ENCODE data around the gene TPCN2. TPM values are rescaled to one million over a fixed set of nuclear protein-coding genes. Genes with fewer than 3 reads are reported as not detected.

The TPCN2 gene
- total RNA-seq, 2 experiments from 2014 or later: 16.0 to 17.0 TPM

GRCh38 chr11:69140635-69141034 is 91.9 kb downstream of the TPCN2 start:
- Mint-ChIP-seq H3K4me3 (no peak overlapping the region), H3K4me1 (ENCODE audit: low read depth) (peaks cover 17% of the 10 kb centered on the region), H3K27ac (no peak overlapping the region), H3K27me3 (no peaks in the 10 kb centered on the region), H3K9me3 (peaks cover 6% of the 10 kb centered on the region), H3K36me3 (ENCODE audit: low read depth) (peaks cover 6% of the 10 kb centered on the region)
- no peak for DNase-seq
- ChIA-PET POLR2A (interaction anchor here (0.5 kb wide), 1 partner anchor 350 kb away, joined by 3 read pairs; no protein-coding TSS in a partner anchor), CTCF (interaction anchor here (0.7 kb wide), 1 partner anchor 11 kb away, joined by 3 read pairs; no protein-coding TSS in a partner anchor)
- intact Hi-C loops (cut with micrococcal nuclease): no loop called here
- ATAC-seq: no peak
- no peak for TF ChIP-seq CTCF (IDR thresholded peaks at IDR 0.05)

DNA sequence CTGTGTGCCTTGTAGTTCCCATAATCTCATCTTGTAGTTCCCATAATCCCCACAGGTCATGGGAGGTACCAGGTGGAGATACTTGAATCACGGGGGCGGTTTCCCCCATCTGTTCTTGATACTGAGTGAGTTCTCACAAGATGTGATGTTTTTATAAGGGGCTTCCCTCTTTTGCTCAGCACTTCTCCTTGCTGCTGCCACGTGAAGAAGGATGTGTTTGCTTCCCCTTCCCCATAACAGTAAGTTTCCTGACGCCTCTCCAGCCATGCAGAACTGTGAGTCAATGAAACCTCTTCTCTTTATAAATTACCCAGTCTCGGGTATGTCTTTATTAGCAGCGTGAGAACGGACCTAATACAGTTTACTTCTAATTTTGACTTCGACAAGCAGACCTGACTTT is 93.0 kb downstream of the TPCN2 start:
- ChIA-PET POLR2A (no interaction called here), CTCF (no interaction called here)
- Mint-ChIP-seq H3K4me1 (ENCODE audit: low read depth) (peaks cover 11% of the 10 kb centered on the region), H3K27me3 (no peaks in the 10 kb centered on the region), H3K9me3 (peaks cover 17% of the 10 kb centered on the region), H3K27ac (no peak overlapping the region), H3K36me3 (ENCODE audit: low read depth) (no peaks in the 10 kb centered on the region), H3K4me3 (no peak overlapping the region)
- intact Hi-C loops (cut with micrococcal nuclease): no loop called here
- no peak for ATAC-seq
- TF ChIP-seq CTCF (IDR thresholded peaks at IDR 0.05): no peak
- DNase-seq: no peak

- no peak for TF ChIP-seq CTCF (IDR thresholded peaks at IDR 0.05)
- ChIA-PET POLR2A (no interaction called here), CTCF (interaction anchor here (1.3 kb wide), 1 partner anchor 11 kb away, joined by 3 read pairs; no protein-coding TSS in a partner anchor)
- Mint-ChIP-seq H3K36me3 (ENCODE audit: low read depth) (no peaks in the 10 kb centered on the region), H3K9me3 (peaks cover 19% of the 10 kb centered on the region), H3K27ac (no peak overlapping the region), H3K27me3 (no peaks in the 10 kb centered on the region), H3K4me3 (no peak overlapping the region), H3K4me1 (ENCODE audit: low read depth) (peaks cover 11% of the 10 kb centered on the region)
- DNase-seq: no peak
- ATAC-seq: no peak
- intact Hi-C loops (cut with micrococcal nuclease): no loop called here
Observed at GRCh38 chr11:69142895-69143294, 94.2 kb downstream of the TPCN2 start.

GRCh38 chr11:69144316-69145049 is 95.8 kb downstream of the TPCN2 start:
- intact Hi-C loops (cut with micrococcal nuclease): no loop called here
- ATAC-seq (peak; percentile 87), DNase-seq (peak; percentile 61)
- peaks cover 14% of the 10 kb centered on the region for H3K4me1 Mint-ChIP-seq (ENCODE audit: low read depth)
- ChIA-PET CTCF (no interaction called here), POLR2A (no interaction called here)
- H3K4me3 Mint-ChIP-seq: no peak overlapping the region
- H3K36me3 Mint-ChIP-seq (ENCODE audit: low read depth): peaks cover 3% of the 10 kb centered on the region
- no peaks in the 10 kb centered on the region for H3K27me3 Mint-ChIP-seq
- no peak for TF ChIP-seq CTCF (IDR thresholded peaks at IDR 0.05)
- H3K9me3 Mint-ChIP-seq: peaks cover 19% of the 10 kb centered on the region
- H3K27ac Mint-ChIP-seq: peak overlapping the region; percentile 30

DNA sequence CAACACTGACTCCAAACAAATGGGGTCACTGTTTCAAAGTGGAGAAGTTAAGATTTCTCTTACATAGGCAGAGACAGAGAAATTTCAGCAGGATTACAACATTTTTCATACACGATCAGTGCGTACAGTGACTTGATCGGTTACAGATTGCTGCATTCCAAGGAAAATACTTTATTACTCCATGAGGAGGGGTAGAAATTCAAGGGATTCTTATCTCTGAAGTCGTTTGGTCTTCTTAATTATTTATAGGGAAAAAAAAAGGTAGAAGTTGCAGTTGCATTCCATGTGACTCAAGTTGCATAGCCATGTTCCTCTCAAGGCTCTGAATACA is 96.3 kb downstream of the TPCN2 start:
- ChIA-PET CTCF (no interaction called here), POLR2A (no interaction called here)
- no peak overlapping the region for H3K27ac Mint-ChIP-seq
- peaks cover 14% of the 10 kb centered on the region for H3K4me1 Mint-ChIP-seq (ENCODE audit: low read depth)
- ATAC-seq: no peak
- H3K4me3 Mint-ChIP-seq: no peak overlapping the region
- peaks cover 3% of the 10 kb centered on the region for H3K36me3 Mint-ChIP-seq (ENCODE audit: low read depth)
- H3K27me3 Mint-ChIP-seq: peaks cover under 1% of the 10 kb centered on the region
- no peak for DNase-seq
- no peak for TF ChIP-seq CTCF (IDR thresholded peaks at IDR 0.05)
- peaks cover 19% of the 10 kb centered on the region for H3K9me3 Mint-ChIP-seq
- intact Hi-C loops (cut with micrococcal nuclease): no loop called here
